Nephron (organoid): ENCODE results near the gene KRTAP4-1.

Source experiments
- H3K27ac Mint-ChIP-seq, 3 experiments: 2 replicates each; pipeline ENCODE4 v1.8.0; 2020; ENCODE audit warnings: mixed read lengths in 3 of 3, mild to moderate bottlenecking in 2 of 3, moderate library complexity in 1 of 3
- H3K27me3 Mint-ChIP-seq: 2 replicates; pipeline ENCODE4 v1.8.0; 2021; ENCODE audit warnings: low read depth, mild to moderate bottlenecking, moderate library complexity, mixed read lengths
- H3K36me3 Mint-ChIP-seq: 2 replicates; pipeline ENCODE4 v1.8.0; 2020; ENCODE audit warnings: low read depth, mixed read lengths
- H3K4me1 Mint-ChIP-seq: 2 replicates; pipeline ENCODE4 v1.8.0; 2020; ENCODE audit warnings: mixed read lengths
- H3K4me3 Mint-ChIP-seq, 3 experiments: 2 replicates each; pipeline ENCODE4 v1.8.0; 2020; ENCODE audit warnings: mild to moderate bottlenecking in 3 of 3, mixed read lengths in 3 of 3, moderate library complexity in 2 of 3
- H3K9me3 Mint-ChIP-seq: 2 replicates; pipeline ENCODE4 v1.8.0; 2020; ENCODE audit warnings: mixed read lengths
- TF ChIP-seq, protein P1 (sequence below), 3 experiments: fragments of 200-600 bp; sonication (generic); IDR thresholded peaks; one replicate each; pipeline ENCODE4 v1.5.0; 2021; ENCODE audit warnings: antibody characterized with exemption in 3 of 3; ENCODE audit not compliant: unreplicated experiment in 3 of 3

KRTAP4-1 gene

DNA sequence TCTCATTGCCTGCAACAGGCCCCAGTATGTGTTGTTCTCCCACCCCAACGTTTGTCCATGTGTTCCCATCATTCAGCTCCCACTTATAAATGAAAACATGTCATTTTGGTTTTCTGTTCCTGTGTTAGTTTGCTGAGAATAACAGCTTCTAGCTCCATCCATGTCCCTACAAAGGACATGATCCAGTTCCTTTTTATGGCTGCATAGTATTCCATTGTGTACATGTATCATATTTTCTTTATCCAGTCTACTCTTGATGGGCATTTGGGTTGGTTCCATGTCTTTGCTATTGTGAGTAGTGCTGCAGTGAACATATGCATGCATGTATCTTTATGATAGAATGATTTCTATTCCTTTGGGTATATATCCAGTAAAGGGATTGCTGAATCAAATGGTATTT, 31.0 kb upstream of the KRTAP4-1 start:
- Mint-ChIP-seq H3K4me3 (no peak overlapping the region), H3K36me3 (no peaks in the 10 kb centered on the region), H3K27ac (no peak overlapping the region), H3K27me3 (peaks cover 25% of the 10 kb centered on the region), H3K4me1 (peaks cover 6% of the 10 kb centered on the region), H3K9me3 (peaks cover 3% of the 10 kb centered on the region)
- TF ChIP-seq, protein P1, sequence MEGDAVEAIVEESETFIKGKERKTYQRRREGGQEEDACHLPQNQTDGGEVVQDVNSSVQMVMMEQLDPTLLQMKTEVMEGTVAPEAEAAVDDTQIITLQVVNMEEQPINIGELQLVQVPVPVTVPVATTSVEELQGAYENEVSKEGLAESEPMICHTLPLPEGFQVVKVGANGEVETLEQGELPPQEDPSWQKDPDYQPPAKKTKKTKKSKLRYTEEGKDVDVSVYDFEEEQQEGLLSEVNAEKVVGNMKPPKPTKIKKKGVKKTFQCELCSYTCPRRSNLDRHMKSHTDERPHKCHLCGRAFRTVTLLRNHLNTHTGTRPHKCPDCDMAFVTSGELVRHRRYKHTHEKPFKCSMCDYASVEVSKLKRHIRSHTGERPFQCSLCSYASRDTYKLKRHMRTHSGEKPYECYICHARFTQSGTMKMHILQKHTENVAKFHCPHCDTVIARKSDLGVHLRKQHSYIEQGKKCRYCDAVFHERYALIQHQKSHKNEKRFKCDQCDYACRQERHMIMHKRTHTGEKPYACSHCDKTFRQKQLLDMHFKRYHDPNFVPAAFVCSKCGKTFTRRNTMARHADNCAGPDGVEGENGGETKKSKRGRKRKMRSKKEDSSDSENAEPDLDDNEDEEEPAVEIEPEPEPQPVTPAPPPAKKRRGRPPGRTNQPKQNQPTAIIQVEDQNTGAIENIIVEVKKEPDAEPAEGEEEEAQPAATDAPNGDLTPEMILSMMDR (IDR thresholded peaks at IDR 0.05; ENCODE audit: unreplicated experiment in 3 of 3) = no peak

DNA sequence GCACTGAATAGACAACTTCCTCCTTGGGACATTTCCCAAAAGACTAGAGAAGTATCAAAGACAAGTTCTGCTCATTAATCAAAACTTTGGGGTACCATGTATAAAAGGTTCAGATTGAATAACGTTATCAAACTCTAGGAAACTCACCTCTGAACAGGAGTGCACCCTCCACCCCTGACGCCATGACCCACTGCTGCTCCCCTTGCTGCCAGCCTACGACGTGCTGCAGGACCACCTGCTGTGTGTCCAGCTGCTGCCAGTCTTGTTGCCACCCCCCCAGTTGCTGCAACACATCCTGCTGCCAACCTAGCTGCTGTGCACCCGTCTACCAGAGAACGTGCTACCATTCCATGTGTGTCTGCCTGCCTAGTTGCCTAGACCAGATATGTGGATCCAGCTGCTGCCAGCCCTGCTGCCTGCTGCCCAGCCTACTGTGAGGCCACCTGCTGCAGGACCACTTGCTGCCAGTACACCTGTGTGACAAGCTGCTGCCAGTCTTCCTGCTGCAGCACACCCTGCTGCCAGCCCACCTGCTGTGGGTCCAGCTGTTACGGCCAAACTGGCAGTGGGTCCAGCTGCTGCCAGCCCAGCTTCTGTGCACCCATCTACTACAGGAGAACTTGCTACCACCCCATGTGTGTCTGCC, 27.9 kb upstream of the KRTAP4-1 start:
- Mint-ChIP-seq H3K4me3 (no peak overlapping the region), H3K4me1 (peaks cover 6% of the 10 kb centered on the region), H3K36me3 (no peaks in the 10 kb centered on the region), H3K27me3 (peaks cover 20% of the 10 kb centered on the region), H3K27ac (peak overlapping the region in 1 of 3 experiments; percentile 63), H3K9me3 (peaks cover 10% of the 10 kb centered on the region)
- TF ChIP-seq, protein P1 (IDR thresholded peaks at IDR 0.05; ENCODE audit: unreplicated experiment in 3 of 3) = no peak

DNA sequence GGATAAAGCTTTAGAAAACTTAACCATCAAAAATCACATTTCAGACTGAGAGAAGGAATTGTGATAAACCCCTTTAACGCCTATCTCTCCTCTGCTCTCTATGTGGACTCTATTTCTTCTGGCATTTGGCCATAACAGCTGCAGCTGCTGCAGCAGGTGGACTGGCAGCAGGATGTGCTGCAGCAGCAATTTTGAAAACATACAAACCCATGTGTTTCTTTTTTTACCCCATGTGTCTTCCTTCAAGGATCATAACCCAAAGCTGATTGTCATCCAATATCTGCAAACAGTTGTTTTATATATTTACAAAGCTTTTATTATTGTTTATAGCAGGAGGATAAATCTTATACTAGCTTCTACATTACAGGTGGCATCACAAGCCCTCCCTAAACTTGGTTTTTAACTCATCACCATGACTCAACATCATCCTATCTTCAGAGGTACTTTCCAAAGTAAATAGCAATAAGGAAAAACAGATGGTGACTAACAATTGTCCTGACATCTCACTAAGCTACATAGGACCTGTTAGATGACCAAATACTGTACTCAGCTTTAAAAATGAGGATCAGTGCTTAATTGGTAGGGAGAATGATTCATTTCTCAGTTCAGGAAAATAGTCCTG, 27.2 kb upstream of the KRTAP4-1 start:
- H3K27ac Mint-ChIP-seq = no peak overlapping the region
- H3K36me3 Mint-ChIP-seq = no peaks in the 10 kb centered on the region
- H3K4me1 Mint-ChIP-seq = peaks cover 6% of the 10 kb centered on the region
- TF ChIP-seq, protein P1 (IDR thresholded peaks at IDR 0.05; ENCODE audit: unreplicated experiment in 3 of 3) = no peak
- H3K27me3 Mint-ChIP-seq = peaks cover 20% of the 10 kb centered on the region
- H3K4me3 Mint-ChIP-seq = no peak overlapping the region
- peaks cover 14% of the 10 kb centered on the region for H3K9me3 Mint-ChIP-seq

DNA sequence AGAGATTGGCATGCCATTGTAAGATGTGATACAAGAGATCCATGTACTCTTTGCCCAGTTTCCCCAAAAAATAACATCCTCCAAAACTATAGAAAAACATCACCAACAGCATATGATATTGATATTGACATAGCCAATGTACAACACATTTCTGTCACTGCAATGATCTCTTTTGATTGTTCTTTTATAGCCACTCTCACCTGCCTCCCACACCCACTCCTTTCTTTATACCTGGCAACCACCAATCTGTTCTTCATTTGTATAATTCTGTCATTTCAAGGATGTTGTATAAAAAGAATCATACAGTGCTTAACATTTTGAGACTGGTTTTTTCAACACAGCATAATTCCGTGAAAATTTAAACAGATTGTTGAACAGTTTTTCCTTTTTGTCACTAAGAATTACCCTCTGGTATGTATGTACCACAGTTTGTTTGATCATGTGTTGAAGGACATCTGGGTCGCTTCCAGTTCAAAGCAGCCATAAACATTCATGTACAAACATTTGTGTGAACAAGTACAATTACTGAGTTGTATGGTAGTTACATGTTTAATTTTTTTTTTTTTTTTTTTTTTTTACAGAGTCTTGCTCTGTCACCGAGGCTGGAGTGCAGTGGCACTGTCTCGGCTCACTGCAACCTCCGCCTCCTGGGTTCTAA, 14.8 kb upstream of the KRTAP4-1 start:
- Mint-ChIP-seq H3K27me3 (peaks cover 4% of the 10 kb centered on the region), H3K9me3 (peaks cover 10% of the 10 kb centered on the region), H3K36me3 (no peaks in the 10 kb centered on the region), H3K4me1 (no peaks in the 10 kb centered on the region), H3K4me3 (no peak overlapping the region), H3K27ac (no peak overlapping the region)
- TF ChIP-seq, protein P1 (IDR thresholded peaks at IDR 0.05; ENCODE audit: unreplicated experiment in 3 of 3) = no peak

DNA sequence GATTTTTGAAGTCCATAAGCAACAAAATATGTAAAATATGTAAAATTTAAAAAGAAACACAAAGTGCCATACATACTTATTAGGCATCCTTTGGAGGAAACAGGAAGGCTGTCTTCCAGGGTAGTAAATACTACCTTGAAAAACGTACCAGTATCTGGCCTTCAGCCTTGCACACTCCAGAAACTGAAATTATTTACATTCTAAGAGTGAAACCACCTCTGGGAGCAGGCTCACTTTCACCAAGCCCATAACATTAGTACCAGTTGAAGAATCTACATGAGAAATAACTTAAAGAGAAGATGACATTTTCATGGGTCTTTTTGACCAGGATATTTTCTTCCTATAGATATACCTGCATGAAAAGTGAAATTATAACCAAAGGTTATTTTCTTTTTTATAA, 11.4 kb upstream of the KRTAP4-1 start:
- peaks cover 4% of the 10 kb centered on the region for H3K27me3 Mint-ChIP-seq
- H3K27ac Mint-ChIP-seq = no peak overlapping the region
- H3K36me3 Mint-ChIP-seq = no peaks in the 10 kb centered on the region
- H3K4me1 Mint-ChIP-seq = no peaks in the 10 kb centered on the region
- H3K4me3 Mint-ChIP-seq = no peak overlapping the region
- TF ChIP-seq, protein P1 (IDR thresholded peaks at IDR 0.05; ENCODE audit: unreplicated experiment in 3 of 3) = no peak
- peaks cover 12% of the 10 kb centered on the region for H3K9me3 Mint-ChIP-seq
